HepG2 (cell line): ENCODE measurements around the gene FAM53C. TPM values are rescaled to one million over a fixed set of nuclear protein-coding genes. Genes with fewer than 3 reads are reported as not detected.

Experiments used
- ATF1 ChIP-seq: IDR thresholded peaks from 2 replicates; pipeline ENCODE4 v1.6.1; 2016; ENCODE audit warnings: mild to moderate bottlenecking, control low read depth
- BCL3 ChIP-seq: sonication (generic); formaldehyde crosslinking; IDR thresholded peaks from 2 replicates; pipeline ENCODE4 v1.5.1; 2020; ENCODE audit warnings: mild to moderate bottlenecking, missing genetic modification reagents, moderate library complexity
- DDIT3 ChIP-seq: sonication (generic); formaldehyde crosslinking; IDR thresholded peaks from 2 replicates; pipeline ENCODE4 v1.4.0; 2020; ENCODE audit warnings: mild to moderate bottlenecking, missing genetic modification reagents
- ELF4 ChIP-seq: sonication (generic); formaldehyde crosslinking; IDR thresholded peaks from 2 replicates; pipeline ENCODE4 v1.5.0; 2020; ENCODE audit warnings: missing genetic modification reagents, mild to moderate bottlenecking, moderate library complexity, borderline replicate concordance
- FLYWCH1 ChIP-seq: sonication (generic); formaldehyde crosslinking; IDR thresholded peaks from 2 replicates; pipeline ENCODE4 v1.8.1; 2023; ENCODE audit warnings: mild to moderate bottlenecking, missing genetic modification reagents
- GABPA ChIP-seq, 2 experiments: IDR thresholded peaks; 2 replicates each; pipeline ENCODE4 v1.6.1; 2011 to 2016; ENCODE audit warnings: low read depth in 2 of 2, low read length in 1 of 2, missing biosample characterization in 1 of 2, missing genetic modification characterization in 1 of 2
- HMG20B ChIP-seq: conservative IDR thresholded peaks from 2 replicates; pipeline ENCODE4 v1.6.1; 2016; ENCODE audit warnings: missing genetic modification reagents, missing compliant biosample characterization
- HOXD1 ChIP-seq: sonication (generic); formaldehyde crosslinking; IDR thresholded peaks from 2 replicates; pipeline ENCODE4 v1.5.0; 2020; ENCODE audit warnings: missing genetic modification reagents
- IKZF1 ChIP-seq: fragments of 450-650 bp; IDR thresholded peaks from 2 replicates; pipeline ENCODE4 v1.7.1; 2016
- MBNL3 ChIP-seq: fragments of 250-450 bp; sonication (Bioruptor Pico); conservative IDR thresholded peaks from 2 replicates; pipeline ENCODE4 v1.8.0; 2022; ENCODE audit warnings: mild to moderate bottlenecking, inconsistent platforms
- MTF1 ChIP-seq: sonication (generic); formaldehyde crosslinking; IDR thresholded peaks from 2 replicates; pipeline ENCODE4 v1.5.0; 2020; ENCODE audit warnings: missing genetic modification reagents
- MXI1 ChIP-seq: IDR thresholded peaks from 3 replicates; pipeline ENCODE4 v1.6.1; 2012; ENCODE audit warnings: low read depth, low read length, inconsistent platforms, borderline replicate concordance
- SAP130 ChIP-seq: IDR thresholded peaks from 2 replicates; pipeline ENCODE4 v1.6.1; 2016; ENCODE audit warnings: low read depth
- SMAD1 ChIP-seq: sonication (generic); formaldehyde crosslinking; IDR thresholded peaks from 2 replicates; pipeline ENCODE4 v1.4.0; 2020; ENCODE audit warnings: missing genetic modification reagents, low read depth, mild to moderate bottlenecking, borderline replicate concordance
- TCF7L2 ChIP-seq: IDR thresholded peaks from 2 replicates; pipeline ENCODE4 v1.6.1; 2011; ENCODE audit warnings: mild to moderate bottlenecking, low read depth, low read length, moderate library complexity
- TMF1 ChIP-seq: sonication (generic); formaldehyde crosslinking; IDR thresholded peaks from 2 replicates; pipeline ENCODE4 v1.8.1; 2022; ENCODE audit warnings: low read depth, missing genetic modification reagents
- ZBTB2 ChIP-seq: sonication (generic); formaldehyde crosslinking; IDR thresholded peaks from 2 replicates; pipeline ENCODE4 v1.8.0; 2022; ENCODE audit warnings: low read depth, missing genetic modification reagents
- ZNF276 ChIP-seq: sonication (generic); formaldehyde crosslinking; IDR thresholded peaks from 2 replicates; pipeline ENCODE4 v1.4.0; 2020; ENCODE audit warnings: mild to moderate bottlenecking, low read depth, missing genetic modification reagents
- ZNF564 ChIP-seq: sonication (generic); formaldehyde crosslinking; IDR thresholded peaks from 2 replicates; pipeline ENCODE4 v1.8.1; 2023; ENCODE audit warnings: mild to moderate bottlenecking, missing genetic modification reagents
- ZNF607 ChIP-seq: sonication (generic); formaldehyde crosslinking; IDR thresholded peaks from 2 replicates; pipeline ENCODE4 v1.5.1; 2020; ENCODE audit warnings: missing genetic modification reagents, mild to moderate bottlenecking, borderline replicate concordance
- polyA plus RNA-seq, 8 experiments: library from polyadenylated mRNA; depleted of rRNA in 3 of 8; stranded (reverse) in 7 of 8; unstranded in 1 of 8; fragments of >200 nt; fragmentation: Illumina TruSeq in 4 of 8; extraction: Trizol in 4 of 8; gene quantifications; 2 replicates each; pipeline versions ENCODE4 v1.2.1 to v1.2.3, GENCODE V29; 2011 to 2016; ENCODE audit warnings: low read depth in 4 of 8, missing spikeins in 1 of 8, mixed read lengths in 1 of 8; ENCODE audit not compliant: insufficient read depth in 1 of 8
- total RNA-seq, 5 experiments: library from RNA; depleted of rRNA; stranded (reverse); fragments of >200 nt; fragmentation: Illumina TruSeq; extraction: Trizol; gene quantifications; 2 replicates each; pipeline ENCODE4 v1.2.3, GENCODE V29; 2016; ENCODE audit warnings: low read depth in 1 of 5
- TF ChIP-seq, protein P1 (sequence below): sonication (generic); formaldehyde crosslinking; IDR thresholded peaks from 2 replicates; pipeline ENCODE4 v1.5.1; 2020; ENCODE audit warnings: mild to moderate bottlenecking, missing genetic modification reagents, borderline replicate concordance

FAM53C gene
- total and polyA plus RNA-seq, 2 of the 13 experiments (the other 11 are each of a cell fraction or from before 2014, with no cell fraction given) = 26.9 to 30.1 TPM

DNA sequence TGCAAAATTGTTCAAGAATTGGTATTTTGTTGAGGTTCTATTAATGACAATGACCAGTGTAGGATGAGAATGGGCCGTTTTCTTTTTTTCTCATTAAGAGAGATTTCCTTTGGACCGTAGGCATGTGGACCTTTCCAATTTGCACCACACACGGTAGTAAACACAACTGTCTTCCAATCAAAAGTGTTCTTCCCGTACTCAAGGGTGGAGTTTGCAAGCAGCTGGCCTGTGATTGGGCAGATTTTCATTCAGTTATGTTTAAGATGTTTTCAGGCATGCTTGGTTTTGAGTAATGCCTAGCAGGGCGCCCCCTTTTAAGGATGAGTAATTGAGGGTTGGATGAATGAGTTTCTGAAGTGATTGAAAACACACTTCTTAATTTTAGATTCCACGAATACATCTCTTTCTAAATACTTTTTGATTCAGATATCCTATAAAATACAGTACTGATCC is 16.9 kb downstream of the FAM53C start (continued):
- TF ChIP-seq ZBTB2 (CRISPR knock-in tag) = no peak
- TF ChIP-seq HOXD1 (CRISPR knock-in tag) = no peak
- TF ChIP-seq, protein P1, sequence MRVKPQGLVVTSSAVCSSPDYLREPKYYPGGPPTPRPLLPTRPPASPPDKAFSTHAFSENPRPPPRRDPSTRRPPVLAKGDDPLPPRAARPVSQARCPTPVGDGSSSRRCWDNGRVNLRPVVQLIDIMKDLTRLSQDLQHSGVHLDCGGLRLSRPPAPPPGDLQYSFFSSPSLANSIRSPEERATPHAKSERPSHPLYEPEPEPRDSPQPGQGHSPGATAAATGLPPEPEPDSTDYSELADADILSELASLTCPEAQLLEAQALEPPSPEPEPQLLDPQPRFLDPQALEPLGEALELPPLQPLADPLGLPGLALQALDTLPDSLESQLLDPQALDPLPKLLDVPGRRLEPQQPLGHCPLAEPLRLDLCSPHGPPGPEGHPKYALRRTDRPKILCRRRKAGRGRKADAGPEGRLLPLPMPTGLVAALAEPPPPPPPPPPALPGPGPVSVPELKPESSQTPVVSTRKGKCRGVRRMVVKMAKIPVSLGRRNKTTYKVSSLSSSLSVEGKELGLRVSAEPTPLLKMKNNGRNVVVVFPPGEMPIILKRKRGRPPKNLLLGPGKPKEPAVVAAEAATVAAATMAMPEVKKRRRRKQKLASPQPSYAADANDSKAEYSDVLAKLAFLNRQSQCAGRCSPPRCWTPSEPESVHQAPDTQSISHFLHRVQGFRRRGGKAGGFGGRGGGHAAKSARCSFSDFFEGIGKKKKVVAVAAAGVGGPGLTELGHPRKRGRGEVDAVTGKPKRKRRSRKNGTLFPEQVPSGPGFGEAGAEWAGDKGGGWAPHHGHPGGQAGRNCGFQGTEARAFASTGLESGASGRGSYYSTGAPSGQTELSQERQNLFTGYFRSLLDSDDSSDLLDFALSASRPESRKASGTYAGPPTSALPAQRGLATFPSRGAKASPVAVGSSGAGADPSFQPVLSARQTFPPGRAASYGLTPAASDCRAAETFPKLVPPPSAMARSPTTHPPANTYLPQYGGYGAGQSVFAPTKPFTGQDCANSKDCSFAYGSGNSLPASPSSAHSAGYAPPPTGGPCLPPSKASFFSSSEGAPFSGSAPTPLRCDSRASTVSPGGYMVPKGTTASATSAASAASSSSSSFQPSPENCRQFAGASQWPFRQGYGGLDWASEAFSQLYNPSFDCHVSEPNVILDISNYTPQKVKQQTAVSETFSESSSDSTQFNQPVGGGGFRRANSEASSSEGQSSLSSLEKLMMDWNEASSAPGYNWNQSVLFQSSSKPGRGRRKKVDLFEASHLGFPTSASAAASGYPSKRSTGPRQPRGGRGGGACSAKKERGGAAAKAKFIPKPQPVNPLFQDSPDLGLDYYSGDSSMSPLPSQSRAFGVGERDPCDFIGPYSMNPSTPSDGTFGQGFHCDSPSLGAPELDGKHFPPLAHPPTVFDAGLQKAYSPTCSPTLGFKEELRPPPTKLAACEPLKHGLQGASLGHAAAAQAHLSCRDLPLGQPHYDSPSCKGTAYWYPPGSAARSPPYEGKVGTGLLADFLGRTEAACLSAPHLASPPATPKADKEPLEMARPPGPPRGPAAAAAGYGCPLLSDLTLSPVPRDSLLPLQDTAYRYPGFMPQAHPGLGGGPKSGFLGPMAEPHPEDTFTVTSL = no peak
- no peak for TF ChIP-seq TMF1 (CRISPR knock-in tag)
- TF ChIP-seq MTF1 = no peak
- no peak for TF ChIP-seq DDIT3
- TF ChIP-seq GABPA (IDR thresholded peaks at IDR 0.05; ENCODE audit: low read depth, low read length) = no peak
- no peak for TF ChIP-seq GABPA (CRISPR knock-in tag; IDR thresholded peaks at IDR 0.05; ENCODE audit: low read depth)
- no peak for TF ChIP-seq IKZF1
- TF ChIP-seq MBNL3 (CRISPR knock-in tag) = no peak
- TF ChIP-seq BCL3 (CRISPR knock-in tag) = no peak
- TF ChIP-seq ZNF607 (CRISPR knock-in tag) = no peak
- no peak for TF ChIP-seq FLYWCH1
- TF ChIP-seq MXI1 = peak; percentile 21; the same call in 1 of the 3 replicates
- no peak for TF ChIP-seq ATF1 (CRISPR knock-in tag)
- TF ChIP-seq HMG20B (CRISPR knock-in tag) = no peak
- no peak for TF ChIP-seq ELF4 (CRISPR knock-in tag)
- no peak for TF ChIP-seq TCF7L2
- TF ChIP-seq ZNF276 (CRISPR knock-in tag) = 0 out of 2 replicates have a peak, but pooled peaks have one; percentile 57
- no peak for TF ChIP-seq ZNF564 (CRISPR knock-in tag)
- TF ChIP-seq SMAD1 (CRISPR knock-in tag) = no peak
- peak; percentile 54; the same call in 1 of the 2 replicates for TF ChIP-seq SAP130 (CRISPR knock-in tag)
